GM06990 (cell line): ENCODE measurements around the gene FLT3LG.

Experiments
- DNase-seq: peaks from one replicate; pipeline ENCODE4 v3.0.0-alpha.2; 2011; ENCODE audit not compliant: insufficient read length; ENCODE audit errors: extremely low read depth
- H3K27me3 ChIP-seq: replicated peaks from 2 replicates; pipeline ENCODE4 v1.6.0; 2011; ENCODE audit warnings: low read length; ENCODE audit not compliant: control insufficient read depth, insufficient read depth
- H3K36me3 ChIP-seq: 2 replicates; pipeline ENCODE4 v1.5.1; 2011; ENCODE audit warnings: low read length; ENCODE audit not compliant: control insufficient read depth, insufficient read depth
- H3K4me3 ChIP-seq: replicated peaks from 2 replicates; pipeline ENCODE4 v1.5.1; 2011; ENCODE audit warnings: low read depth, mild to moderate bottlenecking, control low read depth, low read length
- CTCF ChIP-seq: IDR thresholded peaks from 2 replicates; pipeline ENCODE4 v1.5.1; 2011; ENCODE audit warnings: low read length, control low read depth, mild to moderate bottlenecking, inconsistent platforms; ENCODE audit not compliant: insufficient read depth, poor library complexity, severe bottlenecking

The FLT3LG gene

GRCh38 chr19:49428547-49429451, 45.2 kb upstream of the FLT3LG start:
- no peak for DNase-seq
- Histone ChIP-seq H3K4me3 (no peak overlapping the region), H3K36me3 (no peaks in the 10 kb centered on the region), H3K27me3 (peaks cover 4% of the 10 kb centered on the region)
- TF ChIP-seq CTCF: no peak

DNA sequence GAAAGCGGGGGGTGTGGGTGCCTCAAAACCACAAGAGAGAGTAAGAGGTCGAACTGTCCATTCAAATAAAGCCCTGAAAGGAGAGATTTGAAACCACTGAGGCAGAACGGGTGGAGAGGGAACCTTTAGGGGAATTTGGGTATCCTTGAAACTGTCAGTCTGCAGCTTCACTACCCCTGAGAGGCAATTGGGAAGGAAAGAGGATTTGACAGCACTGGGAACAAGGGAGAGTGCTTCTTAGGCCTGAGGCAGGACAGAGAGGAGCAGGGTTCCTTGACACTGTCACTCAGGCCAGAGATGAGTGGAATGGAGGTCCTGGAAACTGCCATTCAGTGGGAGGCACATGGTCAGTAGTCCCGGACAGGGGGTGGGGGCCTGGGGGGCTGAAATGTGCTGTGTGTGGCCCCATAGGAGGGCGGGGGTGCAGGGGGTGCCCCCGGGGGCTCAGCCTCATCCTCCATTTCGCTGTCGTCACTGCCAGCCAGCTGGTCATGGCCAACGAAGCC, 43.8 kb upstream of the FLT3LG start:
- Histone ChIP-seq H3K36me3 (no peaks in the 10 kb centered on the region), H3K4me3 (no peak overlapping the region), H3K27me3 (peaks cover 3% of the 10 kb centered on the region)
- TF ChIP-seq CTCF: no peak
- no peak for DNase-seq

DNA sequence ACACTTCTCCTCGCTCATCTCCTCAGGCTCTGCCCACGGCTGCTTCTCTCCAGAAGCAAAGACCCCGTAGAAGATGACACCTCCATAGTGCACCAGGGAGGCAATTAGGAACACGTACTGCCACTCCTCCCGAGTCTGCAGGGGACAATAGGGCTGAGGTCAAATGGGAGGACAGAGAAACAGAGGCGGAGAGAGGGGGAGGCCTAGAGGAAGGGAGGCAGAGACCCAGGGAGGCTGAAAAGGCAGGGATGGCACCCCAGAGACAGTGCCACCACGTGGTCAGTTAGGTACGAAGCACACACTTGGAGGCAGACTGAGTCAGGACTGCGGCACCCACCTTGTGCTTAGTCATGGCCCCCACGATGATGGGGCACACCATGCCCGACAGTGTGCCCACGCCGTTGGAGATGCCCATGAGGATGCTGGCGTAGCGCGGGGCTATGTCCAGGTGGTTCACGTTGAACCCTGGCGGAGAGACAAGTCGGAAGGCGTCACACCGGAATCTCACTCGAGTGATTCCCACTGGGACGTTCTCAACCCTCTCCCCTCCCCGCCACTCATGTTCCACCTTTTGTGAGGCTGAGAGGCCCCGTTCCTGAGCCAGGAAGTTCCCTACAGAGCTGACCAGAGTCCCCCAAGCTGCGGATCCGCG, 43.2 kb upstream of the FLT3LG start:
- no peaks in the 10 kb centered on the region for H3K36me3 ChIP-seq
- H3K27me3 ChIP-seq: peaks cover 3% of the 10 kb centered on the region
- peak; percentile 39 for TF ChIP-seq CTCF
- no peak overlapping the region for H3K4me3 ChIP-seq
- DNase-seq: no peak

GRCh38 chr19:49431330-49431749, 42.7 kb upstream of the FLT3LG start:
- TF ChIP-seq CTCF: no peak
- DNase-seq: no peak
- H3K27me3 ChIP-seq: peaks cover 3% of the 10 kb centered on the region
- no peaks in the 10 kb centered on the region for H3K36me3 ChIP-seq
- H3K4me3 ChIP-seq: no peak overlapping the region

- Histone ChIP-seq H3K36me3 (no peaks in the 10 kb centered on the region), H3K4me3 (no peak overlapping the region), H3K27me3 (peaks cover 3% of the 10 kb centered on the region)
- DNase-seq: no peak
- no peak for TF ChIP-seq CTCF
Observed at GRCh38 chr19:49432141-49433073, 41.6 kb upstream of the FLT3LG start.
